GM19452 (cell line): Measurements from ENCODE around the gene MEGF10.
"Not testable (repeated sequence)": the region's sequence is repeated elsewhere in the genome, so short reads cannot be mapped to it uniquely, and the experiment has no call there.

Source experiments
- ATAC-seq: cut with Tn5 transposase; IDR thresholded peaks from one replicate; pipeline ENCODE4 v1.9.1; 2021; ENCODE audit not compliant: unreplicated experiment

MEGF10 gene

GRCh38 chr5:127290019-127290945 lies at the start of gene MEGF10:
MEGF10 (plus strand) TSS chr5:127290796; CDS start chr5:127331309, 40,513 bp downstream.
- ATAC-seq = peak; percentile 58

DNA sequence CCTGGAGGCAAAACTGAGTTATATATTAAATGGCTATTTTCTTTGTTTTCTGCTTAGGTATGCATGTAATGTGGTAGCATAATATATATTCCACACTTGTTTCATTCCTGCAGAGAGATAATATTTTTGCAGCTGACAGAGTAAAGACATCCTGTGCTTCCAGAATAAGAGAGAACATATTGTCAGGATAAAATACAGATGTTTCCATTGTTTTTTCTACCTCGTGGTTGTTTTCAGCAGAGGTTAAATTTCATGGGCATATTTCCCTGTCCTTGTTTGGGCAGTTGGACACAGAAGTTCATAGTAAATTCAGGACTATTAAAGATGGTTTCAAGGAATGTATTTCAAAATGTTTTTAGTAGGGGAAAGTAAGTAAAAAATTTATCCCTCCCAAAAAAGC lies 47.6 kb upstream of the MEGF10 start:
- ATAC-seq = no peak

DNA sequence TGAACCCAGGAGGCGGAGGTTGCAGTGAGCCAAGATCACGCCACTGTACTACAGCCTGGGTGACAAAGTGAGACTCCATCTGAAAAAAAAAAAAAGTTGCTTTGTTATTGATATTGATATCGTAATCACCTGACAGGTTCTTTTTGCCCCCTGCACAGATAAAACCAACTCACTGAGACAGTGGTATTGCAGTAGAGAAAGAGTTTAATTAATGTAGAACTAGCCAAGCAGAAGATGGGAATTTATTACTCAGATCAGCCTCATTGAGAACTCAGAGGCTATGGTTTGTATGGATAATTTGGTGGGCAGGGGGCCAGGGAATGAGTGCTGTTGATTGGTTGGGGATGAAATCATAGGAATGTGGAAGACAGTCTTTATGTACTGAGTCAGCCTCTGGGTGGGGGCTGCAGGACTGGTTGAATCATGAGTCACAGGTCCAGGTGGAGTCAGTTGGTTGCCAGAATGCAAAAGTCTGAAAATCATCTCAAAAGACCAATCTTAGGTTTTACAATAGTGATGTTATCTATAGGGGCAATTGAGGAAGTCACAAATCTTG lies 35.8 kb upstream of the MEGF10 start:
- ATAC-seq = no peak

- ATAC-seq = no peak
Observed at GRCh38 chr5:127256886-127257597, 33.6 kb upstream of the MEGF10 start.

DNA sequence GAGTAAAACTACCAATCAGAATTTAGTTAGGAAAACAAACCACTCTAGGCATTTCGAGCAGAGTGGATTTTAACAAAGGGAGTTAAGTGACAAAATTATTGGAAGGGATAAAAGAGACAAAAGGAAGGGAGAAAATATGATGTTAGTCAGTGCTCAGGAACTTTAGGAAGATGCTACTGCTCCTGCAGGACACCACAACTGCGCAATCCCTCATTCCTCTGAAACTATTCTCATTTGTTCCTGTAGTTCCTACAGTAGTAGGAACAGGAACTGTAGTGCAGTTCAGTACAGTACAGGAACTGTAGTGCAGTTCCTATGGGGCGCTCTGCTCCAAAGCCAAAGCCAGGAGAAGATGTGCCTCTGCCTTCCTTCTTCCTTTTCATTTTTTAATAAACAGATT lies 29.9 kb upstream of the MEGF10 start:
- ATAC-seq = no peak

DNA sequence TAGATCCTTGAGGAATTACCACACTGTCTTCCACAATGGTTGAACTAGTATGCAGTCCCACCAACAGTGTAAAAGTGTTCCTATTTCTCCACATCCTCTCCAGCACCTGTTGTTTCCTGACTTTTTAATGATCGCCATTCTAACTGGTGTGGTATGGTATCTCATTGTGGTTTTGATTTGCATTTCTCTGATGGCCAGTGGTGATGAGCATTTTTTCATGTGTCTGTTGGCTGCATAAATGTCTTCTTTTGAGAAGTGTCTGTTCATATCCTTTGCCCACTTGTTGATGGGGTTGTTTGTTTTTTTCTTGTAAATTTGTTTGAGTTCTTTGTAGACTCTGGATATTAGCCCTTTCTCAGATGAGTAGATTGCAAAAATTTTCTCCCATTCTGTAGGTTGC lies 25.1 kb upstream of the MEGF10 start:
- not testable (repeated sequence) for ATAC-seq

GRCh38 chr5:127268342-127268741 lies 22.3 kb upstream of the MEGF10 start:
- not testable (repeated sequence) for ATAC-seq

DNA sequence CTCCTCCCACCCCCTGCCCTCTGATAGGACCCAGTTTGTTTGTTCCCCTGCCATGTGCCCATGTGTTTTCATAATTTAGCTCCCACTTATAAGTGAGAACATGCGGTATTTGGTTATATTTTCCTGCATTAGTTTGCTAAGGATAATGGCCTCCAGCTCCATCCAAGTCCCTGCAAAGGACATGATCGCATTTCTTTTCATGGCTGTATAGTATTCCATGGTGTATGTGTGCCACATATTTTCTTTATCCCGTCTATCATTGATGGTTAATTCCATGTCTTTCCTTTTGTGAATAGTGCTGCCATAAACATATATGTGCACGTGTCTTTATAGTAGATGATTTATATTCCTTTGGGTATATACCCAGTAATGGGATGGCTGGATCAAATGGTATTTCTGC lies 19.9 kb upstream of the MEGF10 start:
- ATAC-seq = not testable (repeated sequence)

- ATAC-seq = no peak
Observed at GRCh38 chr5:127275641-127276193, 14.9 kb upstream of the MEGF10 start.

DNA sequence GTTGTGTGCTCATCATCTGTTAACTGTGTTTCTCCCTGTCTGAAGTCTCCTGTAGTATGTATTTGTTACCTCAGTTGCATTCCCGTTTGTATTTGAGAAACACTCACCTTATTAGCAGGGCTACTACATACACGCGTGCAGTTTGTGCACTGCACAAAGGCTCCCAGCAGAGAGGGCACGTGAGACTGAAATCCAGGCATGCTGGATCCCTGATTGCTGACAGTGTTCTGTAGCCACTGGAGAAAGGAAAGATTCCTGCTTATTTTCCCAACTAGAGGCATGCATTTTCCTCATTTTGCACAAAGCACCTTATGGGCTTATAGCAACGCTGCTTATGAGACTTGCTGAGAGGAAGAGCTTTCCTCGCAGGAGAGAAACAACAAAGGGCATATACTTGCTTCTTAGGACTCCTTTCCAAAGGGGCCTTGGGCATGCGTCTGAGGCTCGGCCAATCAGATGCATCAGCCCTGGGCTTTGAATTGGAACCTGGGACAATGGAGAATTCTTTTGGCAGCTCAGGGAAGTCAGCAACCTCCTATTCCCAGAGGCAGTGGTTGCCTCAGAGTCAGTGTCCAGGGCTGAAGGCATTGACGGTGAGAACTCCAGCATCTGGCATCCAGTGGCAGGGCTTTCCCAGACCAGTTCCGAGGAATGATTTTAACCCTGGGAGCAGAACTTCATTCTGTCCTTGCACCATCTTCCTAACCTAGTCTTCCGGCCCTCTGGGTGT lies 9.9 kb upstream of the MEGF10 start:
- no peak for ATAC-seq

- no peak for ATAC-seq
Observed at GRCh38 chr5:127281609-127282008, 9.0 kb upstream of the MEGF10 start.

- no peak for ATAC-seq
Observed at GRCh38 chr5:127288676-127289075, 1.9 kb upstream of the MEGF10 start.

- ATAC-seq = no peak
Observed at GRCh38 chr5:127290946-127291693, 524 bp downstream of the MEGF10 start.

GRCh38 chr5:127292030-127292735 lies 1.6 kb downstream of the MEGF10 start:
- no peak for ATAC-seq

- ATAC-seq = no peak
Observed at GRCh38 chr5:127293373-127293772, 2.8 kb downstream of the MEGF10 start.

DNA sequence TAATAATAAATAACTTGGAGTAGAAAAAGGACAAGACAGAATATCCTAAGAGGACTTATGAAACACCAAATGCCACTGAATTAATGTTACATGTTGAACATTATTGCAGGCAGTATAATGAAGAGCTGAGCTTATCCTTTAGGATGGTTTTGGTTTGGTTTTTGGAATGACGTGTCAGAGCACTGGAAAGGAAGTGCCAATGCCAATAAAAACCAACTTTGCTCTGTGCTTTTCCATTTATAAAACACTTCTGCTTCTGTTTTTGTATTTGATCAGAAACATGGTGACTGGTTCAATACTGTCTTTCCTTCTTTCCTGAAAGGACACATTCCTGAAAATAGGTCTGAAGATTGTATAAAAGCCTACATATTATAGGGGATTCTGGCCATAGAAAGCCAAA lies 4.2 kb downstream of the MEGF10 start:
- ATAC-seq = no peak

DNA sequence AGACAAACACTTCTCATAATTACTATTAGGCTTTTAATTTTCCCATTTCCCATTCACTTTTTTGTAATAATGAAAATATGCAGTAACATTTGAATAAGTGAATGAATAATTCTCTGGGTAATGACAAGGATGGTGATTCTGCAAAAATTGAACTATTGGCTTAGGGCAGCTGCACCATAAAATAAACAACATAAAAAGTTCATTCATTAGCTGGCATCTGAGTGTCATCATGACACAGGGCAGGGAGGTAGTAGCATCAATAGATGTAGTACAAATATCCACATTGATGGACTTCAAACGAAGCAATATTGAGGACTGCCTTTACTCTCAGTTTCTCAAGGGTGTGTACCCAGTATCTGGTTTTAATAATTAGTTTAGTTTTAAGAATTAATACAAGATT lies 4.9 kb downstream of the MEGF10 start:
- no peak for ATAC-seq

DNA sequence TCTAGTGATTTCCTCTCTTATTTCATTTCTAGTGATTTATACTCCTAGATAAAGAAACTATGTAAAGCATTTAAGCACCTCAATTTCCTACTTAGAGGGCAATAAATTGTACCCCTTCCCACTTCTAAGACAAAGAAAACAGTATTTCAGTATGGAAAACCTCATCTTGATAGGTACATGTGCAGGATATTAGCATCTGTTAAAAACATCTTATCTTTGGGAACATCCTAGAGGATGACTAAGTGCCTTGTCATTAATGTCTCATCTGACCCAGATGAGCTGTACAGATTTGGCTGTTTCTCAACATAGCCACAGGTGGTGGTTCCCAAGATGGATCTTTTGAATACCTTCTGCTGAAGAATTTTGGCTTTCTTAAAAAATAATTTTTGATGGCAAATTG lies 5.7 kb downstream of the MEGF10 start:
- ATAC-seq = no peak

GRCh38 chr5:127296894-127297293 lies 6.3 kb downstream of the MEGF10 start:
- not testable (repeated sequence) for ATAC-seq
